ENCODE results near the gene YIPF5.

YIPF5 gene

GRCh38 chr5:144128844-144129243 is 41.6 kb downstream of the YIPF5 start:
- DNase-seq (ENCODE audit: extremely low read depth in 1 of 2, low read depth in 1 of 2), result no peak

- no peak for DNase-seq (ENCODE audit: extremely low read depth in 1 of 2, low read depth in 1 of 2)
Measured at GRCh38 chr5:144126707-144127106, 43.8 kb downstream of the YIPF5 start.

- no peak for DNase-seq (ENCODE audit: extremely low read depth in 1 of 2, low read depth in 1 of 2)
Measured at GRCh38 chr5:144125163-144125726, 45.2 kb downstream of the YIPF5 start.

GRCh38 chr5:144122641-144123040 is 47.8 kb downstream of the YIPF5 start:
- DNase-seq (ENCODE audit: extremely low read depth in 1 of 2, low read depth in 1 of 2), result no peak

- no peak for DNase-seq (ENCODE audit: extremely low read depth in 1 of 2, low read depth in 1 of 2)
Measured at GRCh38 chr5:144122081-144122480, 48.4 kb downstream of the YIPF5 start.

GRCh38 chr5:144121577-144121976 is 48.9 kb downstream of the YIPF5 start:
- DNase-seq (ENCODE audit: extremely low read depth in 1 of 2, low read depth in 1 of 2), result no peak

- no peak for DNase-seq (ENCODE audit: extremely low read depth in 1 of 2, low read depth in 1 of 2)
Measured at GRCh38 chr5:144120661-144121180, 49.7 kb downstream of the YIPF5 start.

- no peak for DNase-seq (ENCODE audit: extremely low read depth in 1 of 2, low read depth in 1 of 2)
Measured at GRCh38 chr5:144117412-144117811, 53.0 kb downstream of the YIPF5 start.

- no peak for DNase-seq (ENCODE audit: extremely low read depth in 1 of 2, low read depth in 1 of 2)
Measured at GRCh38 chr5:144114571-144114970, 55.9 kb downstream of the YIPF5 start.
